ENCODE data around the gene FCHO1. TPM values are rescaled to one million over a fixed set of nuclear protein-coding genes. Genes with fewer than 3 reads are reported as not detected.
"Not testable (repeated sequence)": the region's sequence is repeated elsewhere in the genome, so short reads cannot be mapped to it uniquely, and the experiment has no call there.

FCHO1 gene
- polyA plus RNA-seq, 3 donors = 2.5 to 2.7 (median 2.5) TPM

DNA sequence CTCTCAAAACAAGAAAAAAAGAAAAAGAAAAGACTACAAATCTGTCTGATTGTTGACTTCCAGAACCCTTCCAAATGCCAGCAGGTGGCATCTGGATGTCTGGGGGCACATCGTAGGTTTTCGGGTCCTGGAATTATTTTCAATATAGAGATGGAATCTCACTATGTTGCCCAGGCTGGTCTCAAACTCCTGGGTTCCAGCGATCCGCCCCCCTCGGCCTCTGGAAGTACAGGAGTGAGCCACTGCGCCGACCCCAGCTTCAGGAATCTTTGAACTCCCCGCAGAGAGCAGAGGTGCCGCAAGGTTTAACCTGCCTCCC is 43.1 kb downstream of the FCHO1 start:
- no peak for DNase-seq

DNA sequence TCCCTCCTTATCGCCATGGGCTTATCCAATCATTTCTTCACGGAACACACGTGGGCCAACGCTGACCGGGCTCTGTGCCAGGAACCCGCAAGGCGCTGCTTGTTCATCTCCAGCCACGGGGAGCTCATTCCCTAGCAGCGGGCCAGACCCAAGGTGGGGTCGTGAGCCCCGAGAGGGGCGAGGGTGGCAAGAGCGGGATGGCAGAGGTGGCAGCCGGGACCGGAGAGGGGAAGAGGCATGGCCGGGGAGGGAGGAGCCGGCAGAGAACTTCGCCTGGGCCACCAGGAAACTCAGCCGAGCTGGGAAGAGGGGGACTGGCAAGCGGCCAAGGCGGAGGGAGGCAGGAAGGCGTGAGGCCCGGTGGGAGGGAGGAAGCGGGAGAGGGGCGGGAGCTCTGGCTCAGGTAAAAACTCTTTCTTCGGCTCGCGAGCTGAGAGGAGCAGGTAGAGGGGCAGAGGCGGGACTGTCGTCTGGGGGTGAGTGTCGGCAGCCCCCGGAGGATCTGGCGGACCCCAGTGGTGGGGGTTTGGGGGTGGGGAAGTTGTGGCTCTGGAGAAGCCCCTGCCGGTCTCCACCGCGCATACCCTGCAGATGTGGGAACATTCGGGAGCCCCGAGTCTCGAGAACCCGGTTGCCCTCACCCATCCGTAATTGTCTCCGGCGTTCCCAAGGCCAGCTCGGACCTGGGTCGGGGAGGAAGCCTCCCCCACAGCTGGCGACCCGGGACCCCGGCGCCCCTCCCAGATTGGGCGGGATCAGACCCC is 43.6 kb downstream of the FCHO1 start, which contains the start of gene B3GNT3:
B3GNT3 (plus strand) TSS at position 408 of the 764 bp plus-strand sequence. CDS start 12,670 bp downstream, outside the sequence.
- DNase-seq = no peak

DNA sequence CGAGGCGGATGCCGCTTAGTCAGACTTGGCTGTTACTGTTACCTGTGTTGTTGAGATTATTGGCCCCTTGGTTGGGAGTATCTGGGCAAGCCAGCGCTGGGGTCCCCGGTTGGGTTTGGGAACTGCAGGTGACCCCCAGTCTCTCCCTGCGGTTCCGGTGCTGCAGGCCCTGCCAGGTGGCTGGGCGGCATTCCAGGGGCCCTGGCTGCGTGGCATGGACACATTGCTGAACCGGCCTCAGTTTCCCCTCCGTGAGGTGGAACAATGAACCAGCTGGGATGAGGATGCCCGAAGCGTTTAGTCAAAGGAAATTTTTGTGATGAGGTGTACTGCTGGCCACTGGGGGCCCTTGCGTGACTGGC is 44.2 kb downstream of the FCHO1 start:
- no peak for DNase-seq

DNA sequence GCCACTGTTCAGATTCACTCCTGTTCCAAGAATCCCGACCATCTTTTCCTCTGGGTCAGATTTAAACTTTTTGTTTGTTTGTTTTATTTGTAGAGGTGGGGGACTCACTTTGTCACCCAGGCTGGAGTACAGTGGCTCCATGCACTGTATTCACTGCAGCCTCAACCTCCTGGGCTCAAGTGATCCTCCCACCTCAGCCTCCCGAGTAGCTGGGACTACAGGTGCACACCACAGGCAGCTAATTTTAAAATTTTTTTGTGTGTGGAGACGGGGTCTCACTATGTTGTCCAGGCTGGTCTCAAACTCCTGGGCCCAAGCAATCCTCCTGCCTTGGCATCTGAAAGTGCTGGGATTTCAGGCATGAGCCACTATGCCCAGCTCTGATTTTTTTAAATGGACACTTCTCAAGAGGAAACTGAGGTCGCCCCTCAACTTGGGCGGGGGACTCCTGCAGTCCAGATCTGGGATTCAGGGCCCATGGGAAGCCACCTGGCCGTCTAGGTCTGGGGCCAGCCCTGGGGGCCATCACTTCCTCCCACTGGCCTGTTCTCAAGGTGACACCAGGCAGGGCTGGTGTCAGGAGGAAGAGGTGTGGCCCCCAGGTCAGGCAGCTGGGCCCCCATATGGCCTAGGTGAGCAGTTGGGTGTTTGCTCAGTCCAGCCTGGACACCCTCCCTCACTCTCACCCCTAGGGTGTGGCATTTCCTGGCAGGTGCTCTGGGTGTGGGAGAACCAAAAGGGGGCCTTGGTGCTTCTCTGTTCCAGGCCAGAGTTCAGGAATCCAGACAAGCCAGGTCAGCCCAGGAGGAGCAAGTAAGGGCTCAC is 44.9 kb downstream of the FCHO1 start:
- no peak for DNase-seq

DNA sequence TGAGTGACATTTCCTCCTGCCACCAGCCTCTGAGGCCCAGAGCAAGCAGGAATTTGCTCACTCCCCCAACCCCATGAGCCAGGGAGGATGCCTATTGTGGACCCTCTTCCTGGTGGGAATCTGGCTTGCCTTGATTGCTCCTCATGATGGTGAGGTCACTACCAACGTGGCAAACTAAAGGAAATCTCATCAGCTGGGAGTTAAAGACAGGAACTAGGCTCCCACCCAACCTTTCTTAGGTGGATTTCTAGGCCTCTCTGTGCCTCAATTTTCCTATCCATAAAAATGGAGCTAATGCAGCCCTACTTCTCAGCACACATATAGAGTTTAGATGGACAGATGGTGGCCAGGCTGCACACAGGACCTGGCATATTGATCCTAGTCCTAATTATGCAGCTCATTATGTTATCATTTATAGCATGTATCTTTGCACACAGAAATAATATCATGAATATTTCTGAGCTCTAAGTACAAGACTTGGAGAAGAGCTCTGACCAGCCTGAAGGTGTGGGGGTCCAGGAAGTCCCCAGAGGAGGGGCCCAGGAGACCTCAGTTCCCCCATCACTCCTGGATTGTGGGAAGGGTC is 45.7 kb downstream of the FCHO1 start:
- no peak for DNase-seq

DNA sequence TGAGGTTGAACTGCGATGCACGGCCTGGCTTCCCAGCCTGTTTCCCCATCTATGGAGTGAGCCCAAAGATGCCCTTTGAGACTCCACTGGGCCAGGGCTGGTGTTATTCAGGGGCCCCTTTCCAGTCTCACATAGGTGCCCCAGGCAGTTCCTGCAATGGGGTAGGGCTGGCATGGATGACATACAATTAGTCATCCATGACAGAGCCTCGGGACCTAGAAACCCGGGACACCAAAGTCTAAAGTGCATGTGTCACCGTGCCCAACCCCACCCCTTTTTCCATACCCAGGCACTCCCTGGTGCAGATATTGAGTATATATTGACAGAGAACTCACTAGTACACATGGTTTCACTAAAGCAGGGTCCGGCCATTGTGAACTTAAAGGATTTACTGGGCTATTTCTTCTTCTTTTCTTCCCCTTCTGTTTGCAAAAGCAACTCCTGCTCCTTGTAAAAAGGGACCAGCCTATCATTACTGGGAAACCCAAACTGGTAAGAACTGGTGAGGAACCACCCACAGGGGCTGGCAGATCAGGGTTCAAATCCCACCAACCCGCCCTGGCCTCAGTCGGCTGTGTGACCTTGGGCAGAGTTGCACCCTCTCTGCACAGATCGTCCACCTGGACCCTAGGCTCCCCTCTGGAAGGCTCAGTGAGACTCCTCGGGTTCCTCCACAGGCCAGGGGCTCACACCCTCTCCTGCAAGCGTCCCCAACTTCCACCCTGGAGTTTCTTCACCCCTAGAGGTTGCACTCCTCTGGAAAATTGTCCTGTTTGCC is 46.3 kb downstream of the FCHO1 start:
- no peak for DNase-seq

DNA sequence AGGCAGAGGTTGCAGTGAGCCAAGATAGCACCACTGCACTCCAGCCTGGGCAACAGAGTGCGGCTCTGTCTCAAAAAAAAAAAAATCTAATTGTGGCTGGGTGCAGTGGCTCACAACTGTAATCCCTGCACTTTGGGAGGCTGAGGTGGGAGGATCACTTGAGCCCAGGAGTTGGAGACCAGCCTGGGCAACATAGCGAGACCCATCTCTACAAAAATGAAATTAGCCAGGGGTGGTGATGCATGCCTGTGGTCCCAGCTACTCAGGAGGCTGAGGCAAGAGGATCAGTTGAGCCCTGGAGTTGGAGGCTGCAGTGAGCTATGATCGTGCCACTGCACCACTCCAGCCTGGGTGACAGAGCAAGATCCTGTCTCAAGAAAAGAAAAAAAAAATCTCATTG is 47.3 kb downstream of the FCHO1 start:
- not testable (repeated sequence) for DNase-seq

DNA sequence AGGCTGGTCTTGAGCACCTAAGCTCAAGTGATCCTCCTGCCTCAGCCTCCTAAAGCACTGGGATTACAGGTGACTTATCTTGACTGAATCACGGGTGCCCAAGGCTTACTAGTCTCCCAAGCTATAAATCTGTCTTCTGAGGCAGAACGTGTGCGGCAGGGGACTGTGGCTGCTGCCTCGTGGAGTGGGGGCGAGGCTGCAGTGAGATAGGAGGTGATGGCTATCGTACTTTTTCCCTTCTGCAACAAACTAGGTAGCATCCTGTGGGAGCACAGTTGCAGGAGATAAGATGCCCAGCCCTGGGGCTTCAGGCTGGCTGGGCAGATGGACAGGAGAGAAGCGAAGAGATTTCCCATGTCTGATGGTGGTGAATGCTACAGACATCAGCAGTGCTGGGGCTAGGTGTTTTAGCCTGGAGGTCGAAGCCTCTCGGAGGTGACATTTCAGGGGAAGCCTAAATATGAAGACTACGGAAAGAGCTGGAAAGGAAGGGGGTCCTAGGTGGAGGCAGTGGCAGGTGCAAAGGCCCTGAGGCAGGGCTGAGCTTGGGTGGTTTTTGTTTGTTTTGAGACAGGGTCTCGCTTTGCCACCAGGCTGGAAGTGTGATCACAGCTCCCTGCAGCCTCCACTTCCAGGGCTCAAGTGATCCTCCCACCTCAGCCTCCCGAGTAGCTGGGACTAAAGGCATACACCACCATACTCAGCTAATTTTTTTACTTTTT is 51.0 kb downstream of the FCHO1 start:
- no peak for DNase-seq

DNA sequence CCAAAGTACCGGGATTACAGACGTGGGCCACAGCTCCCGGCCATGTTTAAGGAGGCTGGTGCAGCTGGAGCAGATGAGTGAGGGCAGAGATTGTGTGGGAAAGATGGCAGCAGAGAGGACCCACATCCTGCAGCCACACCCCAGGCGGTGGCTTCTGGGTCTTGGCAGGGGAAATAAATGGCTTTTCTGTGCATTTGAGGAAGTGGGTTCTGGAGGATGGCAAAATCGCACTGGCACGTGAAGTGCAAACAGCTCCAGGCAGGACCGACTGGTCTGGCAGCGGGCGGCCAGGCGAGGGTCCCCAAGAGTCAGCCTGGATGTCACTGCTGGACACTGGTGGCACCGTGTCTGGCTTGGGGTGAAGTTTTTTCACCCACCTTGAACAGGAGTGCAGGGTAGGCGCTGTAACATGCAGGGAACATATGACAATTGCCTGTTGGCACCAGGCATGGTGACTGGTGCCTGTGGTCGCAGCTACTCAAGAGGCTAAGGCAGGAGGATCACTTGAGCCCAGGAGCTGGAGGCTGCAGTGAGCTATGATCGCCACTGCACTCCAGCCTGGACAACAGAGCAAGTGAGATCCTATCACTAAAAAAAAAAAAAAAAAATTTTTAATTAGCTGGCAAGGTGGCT is 52.1 kb downstream of the FCHO1 start:
- no peak for DNase-seq

DNA sequence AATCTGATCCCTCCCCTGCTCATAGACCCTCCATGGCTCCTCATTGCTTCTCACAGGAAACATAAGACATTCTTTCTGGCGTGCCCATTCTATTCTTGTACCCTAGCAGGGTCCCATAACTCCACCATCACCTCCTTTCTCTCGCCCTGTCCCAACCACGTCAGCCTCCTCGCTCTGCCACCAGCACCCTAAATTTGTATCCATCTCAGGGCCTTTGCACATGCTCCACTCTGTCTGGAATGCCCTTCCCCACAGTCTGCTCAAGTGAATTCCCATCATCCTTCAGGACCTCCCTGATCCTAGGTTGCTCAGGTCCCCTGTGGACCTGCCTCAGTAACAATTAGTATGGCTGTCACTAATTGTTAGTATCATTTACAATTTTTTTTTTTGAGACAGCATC is 54.1 kb downstream of the FCHO1 start:
- no peak for DNase-seq

DNA sequence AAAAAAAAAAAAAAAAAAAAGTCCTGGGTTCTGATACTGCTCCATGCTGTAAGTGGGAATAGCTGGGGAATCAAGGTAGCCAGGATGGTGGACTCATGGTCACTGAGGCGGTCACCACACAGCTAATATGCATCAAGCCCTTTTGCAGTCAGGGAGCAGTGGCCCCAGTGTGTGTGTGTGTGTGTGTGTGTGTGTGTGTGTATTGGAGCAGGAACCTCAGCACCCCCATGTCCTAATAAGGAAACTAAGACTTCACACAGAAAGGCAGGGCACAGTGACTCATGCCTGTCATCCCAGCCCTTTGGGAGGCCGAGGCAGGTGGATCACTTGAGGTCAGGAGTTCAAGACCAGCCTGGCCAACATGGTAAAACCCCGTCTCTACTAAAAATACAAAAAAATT is 55.7 kb downstream of the FCHO1 start:
- DNase-seq = no peak

DNA sequence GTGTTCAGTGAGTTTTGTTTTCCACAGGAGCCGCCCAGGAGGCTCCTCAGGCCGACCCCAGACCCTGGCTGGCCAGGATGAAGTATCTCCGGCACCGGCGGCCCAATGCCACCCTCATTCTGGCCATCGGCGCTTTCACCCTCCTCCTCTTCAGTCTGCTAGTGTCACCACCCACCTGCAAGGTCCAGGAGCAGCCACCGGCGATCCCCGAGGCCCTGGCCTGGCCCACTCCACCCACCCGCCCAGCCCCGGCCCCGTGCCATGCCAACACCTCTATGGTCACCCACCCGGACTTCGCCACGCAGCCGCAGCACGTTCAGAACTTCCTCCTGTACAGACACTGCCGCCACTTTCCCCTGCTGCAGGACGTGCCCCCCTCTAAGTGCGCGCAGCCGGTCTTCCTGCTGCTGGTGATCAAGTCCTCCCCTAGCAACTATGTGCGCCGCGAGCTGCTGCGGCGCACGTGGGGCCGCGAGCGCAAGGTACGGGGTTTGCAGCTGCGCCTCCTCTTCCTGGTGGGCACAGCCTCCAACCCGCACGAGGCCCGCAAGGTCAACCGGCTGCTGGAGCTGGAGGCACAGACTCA is 56.5 kb downstream of the FCHO1 start:
- no peak for DNase-seq

DNA sequence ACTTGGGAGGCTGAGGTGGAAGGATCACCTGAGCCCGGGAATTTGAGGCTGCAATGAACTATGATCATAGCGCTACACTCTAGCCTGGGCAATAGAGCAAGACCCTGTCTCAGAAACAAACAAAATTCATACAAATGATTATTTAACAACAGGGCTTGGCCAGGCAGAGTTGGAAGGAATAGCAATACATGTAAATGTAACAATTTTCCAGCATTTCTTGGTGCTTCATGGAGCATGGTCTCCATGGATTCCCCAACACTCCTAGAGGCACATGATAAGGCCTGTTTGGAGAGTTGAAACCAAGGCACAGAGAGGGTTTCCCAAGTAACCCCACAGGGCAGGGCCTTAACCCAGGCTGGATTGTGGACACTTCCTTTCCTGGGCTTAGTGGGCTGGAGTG is 59.8 kb downstream of the FCHO1 start:
- DNase-seq = no peak

DNA sequence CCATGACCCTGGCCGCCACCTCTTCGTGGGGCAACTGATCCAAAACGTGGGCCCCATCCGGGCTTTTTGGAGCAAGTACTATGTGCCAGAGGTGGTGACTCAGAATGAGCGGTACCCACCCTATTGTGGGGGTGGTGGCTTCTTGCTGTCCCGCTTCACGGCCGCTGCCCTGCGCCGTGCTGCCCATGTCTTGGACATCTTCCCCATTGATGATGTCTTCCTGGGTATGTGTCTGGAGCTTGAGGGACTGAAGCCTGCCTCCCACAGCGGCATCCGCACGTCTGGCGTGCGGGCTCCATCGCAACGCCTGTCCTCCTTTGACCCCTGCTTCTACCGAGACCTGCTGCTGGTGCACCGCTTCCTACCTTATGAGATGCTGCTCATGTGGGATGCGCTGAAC is 60.4 kb downstream of the FCHO1 start:
- no peak for DNase-seq

DNA sequence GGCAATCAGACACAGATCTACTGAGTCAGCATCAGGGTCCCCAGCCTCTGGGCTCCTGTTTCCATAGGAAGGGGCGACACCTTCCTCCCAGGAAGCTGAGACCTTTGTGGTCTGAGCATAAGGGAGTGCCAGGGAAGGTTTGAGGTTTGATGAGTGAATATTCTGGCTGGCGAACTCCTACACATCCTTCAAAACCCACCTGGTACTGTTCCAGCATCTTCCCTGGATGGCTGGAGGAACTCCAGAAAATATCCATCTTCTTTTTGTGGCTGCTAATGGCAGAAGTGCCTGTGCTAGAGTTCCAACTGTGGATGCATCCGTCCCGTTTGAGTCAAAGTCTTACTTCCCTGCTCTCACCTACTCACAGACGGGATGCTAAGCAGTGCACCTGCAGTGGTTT is 60.8 kb downstream of the FCHO1 start:
- no peak for DNase-seq

DNA sequence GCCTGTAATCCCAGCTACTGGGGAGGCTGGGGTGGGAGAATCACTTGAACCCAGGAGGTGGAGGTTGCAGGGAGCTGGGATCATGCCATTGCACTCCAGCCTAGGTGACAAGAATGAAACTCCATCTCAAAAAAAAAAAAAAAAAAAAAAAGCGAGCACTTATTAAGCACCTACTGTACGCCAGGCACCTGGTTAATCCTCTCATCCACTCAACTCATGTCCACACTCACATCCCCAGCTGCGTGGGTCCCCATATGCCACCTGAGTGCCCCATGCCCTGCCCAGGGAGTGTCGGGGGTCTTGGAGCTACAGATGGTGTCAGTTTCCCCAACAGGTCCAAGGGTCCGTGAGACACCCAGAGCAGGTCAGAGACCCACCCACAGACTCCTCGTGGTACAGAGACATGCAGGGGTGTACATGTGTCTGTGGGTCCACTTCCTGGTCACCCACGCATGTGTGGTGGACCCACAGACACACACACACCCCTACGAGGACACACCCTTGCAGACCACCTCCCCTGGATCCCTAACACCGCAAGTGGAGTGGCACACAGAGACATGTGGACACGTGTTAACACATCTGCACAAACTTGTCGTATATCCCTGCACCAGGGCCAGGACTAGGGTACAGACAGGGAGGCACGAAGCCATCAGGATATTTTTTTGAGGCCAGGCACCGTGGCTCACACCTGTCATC is 66.5 kb downstream of the FCHO1 start:
- no peak for DNase-seq

DNA sequence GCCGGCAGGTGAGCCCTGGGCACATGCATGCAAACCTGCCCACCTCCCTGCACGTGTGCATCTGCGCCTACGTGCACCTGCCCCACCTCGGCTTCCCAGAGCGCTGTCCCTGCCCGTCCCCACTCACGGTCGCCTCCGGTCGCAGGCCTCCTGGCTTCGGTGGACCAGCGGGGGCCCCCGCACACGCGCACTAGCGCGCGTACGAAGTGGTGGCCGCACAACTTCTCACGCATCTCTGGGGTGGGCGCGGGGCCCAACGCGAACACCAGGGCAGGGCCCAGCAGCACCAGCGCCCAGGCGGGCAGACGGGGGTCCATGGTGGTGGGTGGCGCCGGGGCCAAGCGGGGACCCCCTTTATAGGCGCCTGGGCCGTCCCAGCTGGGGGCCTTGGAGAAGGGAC is 69.9 kb downstream of the FCHO1 start, which contains the start of gene INSL3:
INSL3 (minus strand) TSS at position 330 of the 400 bp plus-strand sequence; CDS start at position 317, 13 bp downstream.
- no peak for DNase-seq

DNA sequence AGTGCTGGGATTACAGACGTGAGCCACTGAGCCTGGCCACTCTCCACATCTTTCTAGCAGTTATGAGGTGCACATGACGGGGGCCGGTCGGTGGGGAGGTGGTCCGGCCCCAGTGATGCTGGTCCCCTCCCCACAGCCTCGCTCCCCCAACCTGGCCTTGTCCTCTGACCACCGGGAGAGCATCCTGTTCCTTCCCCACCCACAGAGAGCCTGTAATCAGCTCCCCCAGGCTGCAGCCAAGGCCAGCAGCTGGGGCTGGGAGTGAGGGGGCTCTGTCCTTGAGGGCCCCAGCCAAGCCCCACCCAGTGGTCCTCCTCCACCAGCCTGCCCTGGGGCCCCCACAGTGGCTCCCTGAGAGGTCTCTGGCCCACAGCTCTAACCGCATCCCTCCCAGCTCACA is 73.1 kb downstream of the FCHO1 start:
- DNase-seq = no peak

DNA sequence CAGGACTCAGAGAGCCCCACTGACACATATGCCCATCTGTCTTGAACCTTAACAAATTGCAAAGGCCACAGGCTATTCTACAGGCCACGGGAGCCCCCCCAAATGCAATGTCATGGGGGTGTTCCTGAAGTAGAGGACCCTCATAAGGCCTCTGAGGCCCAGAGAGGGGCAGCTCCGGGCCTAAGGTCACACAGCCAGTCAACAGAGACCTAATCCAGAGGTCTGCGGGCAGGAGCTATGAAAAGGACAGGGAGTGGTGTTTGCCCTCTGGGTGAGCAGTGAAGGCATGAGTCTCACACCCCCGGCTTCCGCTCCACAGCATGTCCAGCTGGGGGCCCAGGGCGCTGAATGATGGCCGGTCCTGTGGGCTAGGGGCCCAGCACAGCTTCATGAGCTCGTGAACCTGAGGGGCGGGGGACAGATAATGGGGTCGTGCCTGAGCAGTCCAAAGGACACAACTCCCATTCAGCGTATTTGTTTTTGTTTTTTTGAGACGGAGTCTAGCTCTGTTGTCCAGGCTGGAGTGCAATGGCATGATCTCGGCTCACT is 75.3 kb downstream of the FCHO1 start:
- DNase-seq = no peak

Measured in renal pelvis (tissue), 4 donors.